H9 (cell line): Measurements from ENCODE around the gene PISD. TPM values are rescaled to one million over a fixed set of nuclear protein-coding genes. Genes with fewer than 3 reads are reported as not detected.

Experiments used
- DNase-seq: peaks from one replicate; pipeline ENCODE4 v3.0.0-alpha.2; 2017
- H2AFZ ChIP-seq: one replicate; pipeline ENCODE4 v1.6.1; 2013; ENCODE audit warnings: mild to moderate bottlenecking, low read length, control low read depth, moderate library complexity
- H2AK5ac ChIP-seq: 2 replicates; pipeline ENCODE4 v1.6.1; 2013; ENCODE audit warnings: low read length, control low read depth, mixed read lengths; ENCODE audit not compliant: insufficient read length
- H2BK120ac ChIP-seq: one replicate; pipeline ENCODE4 v1.6.1; 2013; ENCODE audit warnings: low read depth, mild to moderate bottlenecking, low read length, control low read depth, inconsistent platforms; ENCODE audit not compliant: poor library complexity, severe bottlenecking
- H2BK12ac ChIP-seq: 2 replicates; pipeline ENCODE4 v1.6.1; 2013; ENCODE audit warnings: low read length, control low read depth, mixed read lengths, low read depth; ENCODE audit not compliant: insufficient read length
- H2BK15ac ChIP-seq: 2 replicates; pipeline ENCODE4 v1.6.1; 2013; ENCODE audit warnings: low read depth, low read length, control low read depth
- H2BK20ac ChIP-seq: one replicate; pipeline ENCODE4 v1.6.1; 2013; ENCODE audit warnings: low read depth, mild to moderate bottlenecking, low read length, control low read depth, inconsistent platforms; ENCODE audit not compliant: poor library complexity, severe bottlenecking
- H2BK5ac ChIP-seq: 2 replicates; pipeline ENCODE4 v1.6.1; 2013; ENCODE audit warnings: low read length, control low read depth, mixed read lengths; ENCODE audit not compliant: insufficient read length
- H3K14ac ChIP-seq: 2 replicates; pipeline ENCODE4 v1.6.1; 2013; ENCODE audit warnings: low read length, control low read depth; ENCODE audit not compliant: insufficient read depth
- H3K18ac ChIP-seq: 2 replicates; pipeline ENCODE4 v1.6.1; 2013; ENCODE audit warnings: low read depth, mild to moderate bottlenecking, mixed read lengths, low read length, control low read depth; ENCODE audit not compliant: insufficient read length
- H3K23ac ChIP-seq: 2 replicates; pipeline ENCODE4 v1.6.1; 2013; ENCODE audit warnings: low read length, control low read depth, mixed read lengths, low read depth; ENCODE audit not compliant: insufficient read length
- H3K23me2 ChIP-seq: 2 replicates; pipeline ENCODE4 v1.6.1; 2013; ENCODE audit warnings: low read depth, mild to moderate bottlenecking, mixed read lengths, low read length, control low read depth; ENCODE audit not compliant: insufficient read length, poor library complexity, severe bottlenecking
- H3K27ac ChIP-seq: 2 replicates; pipeline ENCODE4 v1.5.1; 2013; ENCODE audit warnings: low read length, control low read depth, mixed read lengths, low read depth; ENCODE audit not compliant: insufficient read length
- H3K27me3 ChIP-seq: 2 replicates; pipeline ENCODE4 v1.6.1; 2013; ENCODE audit warnings: low read length, control low read depth, inconsistent platforms; ENCODE audit not compliant: insufficient read depth
- H3K4ac ChIP-seq: 2 replicates; pipeline ENCODE4 v1.6.1; 2013; ENCODE audit warnings: low read depth, mild to moderate bottlenecking, control low read depth, inconsistent platforms, low read length, moderate library complexity
- H3K4me1 ChIP-seq: 2 replicates; pipeline ENCODE4 v1.6.1; 2013; ENCODE audit warnings: low read length, control low read depth, inconsistent platforms; ENCODE audit not compliant: insufficient read depth
- H3K4me2 ChIP-seq: 2 replicates; pipeline ENCODE4 v1.6.1; 2013; ENCODE audit warnings: low read length, control low read depth, mixed read lengths; ENCODE audit not compliant: insufficient read length, insufficient read depth
- H3K56ac ChIP-seq: 2 replicates; pipeline ENCODE4 v1.6.1; 2013; ENCODE audit warnings: low read depth, mild to moderate bottlenecking, mixed read lengths, low read length, control low read depth; ENCODE audit not compliant: insufficient read length
- H3K79me1 ChIP-seq: 2 replicates; pipeline ENCODE4 v1.6.1; 2013; ENCODE audit warnings: low read depth, mild to moderate bottlenecking, moderate library complexity, low read length, control low read depth, inconsistent platforms; ENCODE audit not compliant: insufficient read depth, poor library complexity, severe bottlenecking
- H3K79me2 ChIP-seq: 2 replicates; pipeline ENCODE4 v1.6.1; 2013; ENCODE audit warnings: low read length, control low read depth, inconsistent platforms; ENCODE audit not compliant: insufficient read depth
- H3K9ac ChIP-seq: 2 replicates; pipeline ENCODE4 v1.6.1; 2013; ENCODE audit warnings: low read length, control low read depth, mixed read lengths; ENCODE audit not compliant: insufficient read length; ENCODE audit errors: extremely low read depth
- H3K9me3 ChIP-seq: one replicate; pipeline ENCODE4 v1.6.1; 2013; ENCODE audit warnings: low read depth, low read length, inconsistent platforms; ENCODE audit not compliant: control insufficient read depth
- H3T11ph ChIP-seq: one replicate; pipeline ENCODE4 v1.6.1; 2013; ENCODE audit warnings: mild to moderate bottlenecking, low read length, control low read depth, inconsistent platforms
- H4K20me1 ChIP-seq: one replicate; pipeline ENCODE4 v1.6.1; 2013; ENCODE audit not compliant: control insufficient read depth, insufficient read length, insufficient read depth
- H4K5ac ChIP-seq: 2 replicates; pipeline ENCODE4 v1.6.1; 2013; ENCODE audit warnings: low read depth, mild to moderate bottlenecking, mixed read lengths, low read length, control low read depth; ENCODE audit not compliant: insufficient read length
- H4K8ac ChIP-seq: replicated peaks from 2 replicates; pipeline ENCODE4 v1.6.1; 2013; ENCODE audit warnings: low read length, control low read depth, mixed read lengths, low read depth; ENCODE audit not compliant: insufficient read length
- H4K91ac ChIP-seq: 2 replicates; pipeline ENCODE4 v1.6.1; 2013; ENCODE audit warnings: low read depth, mild to moderate bottlenecking, moderate library complexity, mixed read lengths, low read length, control low read depth; ENCODE audit not compliant: insufficient read length
- H3K27ac Mint-ChIP-seq, 3 experiments: 2 replicates in 2 of 3; 3 replicates in 1 of 3; pipeline ENCODE4 v1.8.0; 2020 to 2021; ENCODE audit warnings: mixed read lengths in 3 of 3, mild to moderate bottlenecking in 1 of 3, moderate library complexity in 1 of 3
- H3K27me3 Mint-ChIP-seq: 2 replicates; pipeline ENCODE4 v1.8.0; 2021; ENCODE audit warnings: low read depth, mild to moderate bottlenecking, moderate library complexity, mixed read lengths
- H3K36me3 Mint-ChIP-seq, 3 experiments: 2 replicates in 2 of 3; 3 replicates in 1 of 3; pipeline ENCODE4 v1.8.0; 2020 to 2021; ENCODE audit warnings: low read depth in 3 of 3, mixed read lengths in 3 of 3; ENCODE audit not compliant: insufficient read depth in 1 of 3
- H3K4me1 Mint-ChIP-seq, 2 experiments: 2 replicates each; pipeline ENCODE4 v1.8.0; 2020; ENCODE audit warnings: mixed read lengths in 2 of 2
- H3K4me3 Mint-ChIP-seq, 2 experiments: 2 replicates in 1 of 2; 3 replicates in 1 of 2; pipeline ENCODE4 v1.8.0; 2020 to 2021; ENCODE audit warnings: mild to moderate bottlenecking in 2 of 2, mixed read lengths in 2 of 2, moderate library complexity in 1 of 2
- H3K9me3 Mint-ChIP-seq, 2 experiments: 2 replicates in 1 of 2; 3 replicates in 1 of 2; pipeline ENCODE4 v1.8.0; 2020; ENCODE audit warnings: mild to moderate bottlenecking in 2 of 2, mixed read lengths in 2 of 2, moderate library complexity in 1 of 2
- WGBS: extraction: QIAGEN DNeasy Blood & Tissue Kit; methylation state at CpG from one replicate; pipeline ENCODE4 v1.1.7; 2013; ENCODE audit warnings: missing lambda C conversion rate, low lambda C conversion rate, mixed read lengths; ENCODE audit not compliant: insufficient read length; ENCODE audit errors: extremely low coverage; 5-methylcytosine and 5-hydroxymethylcytosine counted together
- total RNA-seq: library from RNA; stranded (reverse); gene quantifications from 2 replicates; pipeline ENCODE4 v1.2.1, GENCODE V29; 2021
- TF ChIP-seq, protein P1 (sequence below): fragments of 200-600 bp; sonication (generic); conservative IDR thresholded peaks from 3 replicates; pipeline ENCODE4 v1.8.0; 2021; ENCODE audit warnings: antibody characterized with exemption, mild to moderate bottlenecking

Gene PISD
- total RNA-seq, 1 experiment from 2014 or later = 62.0 TPM

DNA sequence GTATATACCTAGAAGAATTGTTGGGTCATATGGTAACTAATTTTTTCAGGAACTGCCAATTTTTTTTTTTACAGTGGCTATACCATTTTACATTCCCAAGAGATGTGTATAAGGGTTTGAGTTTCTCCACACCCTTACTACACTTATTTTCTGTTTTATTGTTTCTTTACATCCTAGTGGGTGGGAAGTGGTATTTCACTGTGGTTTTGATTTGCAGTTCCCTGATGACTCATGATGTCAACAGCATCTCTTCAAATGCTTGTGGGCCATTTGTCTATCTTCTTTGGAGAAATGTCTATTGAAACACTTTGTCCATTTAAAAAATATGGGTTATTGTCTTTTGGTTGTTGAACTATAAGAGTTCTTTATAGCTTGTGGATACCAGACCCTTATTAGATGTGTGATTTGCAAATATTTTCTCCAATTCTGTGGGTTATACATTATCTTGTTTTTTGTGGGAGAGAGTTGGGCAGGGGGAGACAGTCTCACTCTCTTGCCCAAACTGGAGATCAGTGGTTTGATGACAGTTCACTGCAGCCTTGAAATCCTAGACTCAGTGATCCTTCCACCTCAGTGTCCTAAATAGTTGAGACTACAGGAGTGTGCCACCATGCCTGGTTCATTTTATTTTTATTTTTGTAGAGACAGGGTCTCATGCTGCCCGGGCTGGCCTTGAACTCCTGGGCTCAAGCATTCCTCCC is 30.3 kb upstream of the PISD start:
- Histone ChIP-seq H3T11ph (no peak overlapping the region), H3K18ac (no peak overlapping the region), H4K5ac (no peak overlapping the region), H2AFZ (no peak overlapping the region), H4K91ac (no peak overlapping the region), H2BK20ac (no peak overlapping the region), H3K27me3 (no peaks in the 10 kb centered on the region), H3K14ac (no peak overlapping the region), H2BK12ac (no peak overlapping the region), H4K20me1 (no peaks in the 10 kb centered on the region), H4K8ac (no peak overlapping the region), H2BK120ac (no peak overlapping the region), H3K23me2 (no peaks in the 10 kb centered on the region), H2BK15ac (no peak overlapping the region), H3K23ac (no peak overlapping the region), H3K56ac (no peak overlapping the region), H3K4ac (no peak overlapping the region), H3K4me2 (no peak overlapping the region), H3K27ac (no peak overlapping the region), H3K9me3 (no peaks in the 10 kb centered on the region), H3K79me1 (no peaks in the 10 kb centered on the region), H3K4me1 (no peaks in the 10 kb centered on the region), H2AK5ac (no peak overlapping the region), H3K79me2 (no peaks in the 10 kb centered on the region), H2BK5ac (no peak overlapping the region), H3K9ac (no peak overlapping the region)
- Mint-ChIP-seq H3K27ac (no peak overlapping the region), H3K4me1 (no peaks in the 10 kb centered on the region), H3K4me3 (no peak overlapping the region), H3K9me3 (no peaks in the 10 kb centered on the region), H3K27me3 (no peaks in the 10 kb centered on the region), H3K36me3 (peaks cover 35 to 83% (median 81%) of the 10 kb centered on the region in 3 experiments)
- TF ChIP-seq, protein P1, sequence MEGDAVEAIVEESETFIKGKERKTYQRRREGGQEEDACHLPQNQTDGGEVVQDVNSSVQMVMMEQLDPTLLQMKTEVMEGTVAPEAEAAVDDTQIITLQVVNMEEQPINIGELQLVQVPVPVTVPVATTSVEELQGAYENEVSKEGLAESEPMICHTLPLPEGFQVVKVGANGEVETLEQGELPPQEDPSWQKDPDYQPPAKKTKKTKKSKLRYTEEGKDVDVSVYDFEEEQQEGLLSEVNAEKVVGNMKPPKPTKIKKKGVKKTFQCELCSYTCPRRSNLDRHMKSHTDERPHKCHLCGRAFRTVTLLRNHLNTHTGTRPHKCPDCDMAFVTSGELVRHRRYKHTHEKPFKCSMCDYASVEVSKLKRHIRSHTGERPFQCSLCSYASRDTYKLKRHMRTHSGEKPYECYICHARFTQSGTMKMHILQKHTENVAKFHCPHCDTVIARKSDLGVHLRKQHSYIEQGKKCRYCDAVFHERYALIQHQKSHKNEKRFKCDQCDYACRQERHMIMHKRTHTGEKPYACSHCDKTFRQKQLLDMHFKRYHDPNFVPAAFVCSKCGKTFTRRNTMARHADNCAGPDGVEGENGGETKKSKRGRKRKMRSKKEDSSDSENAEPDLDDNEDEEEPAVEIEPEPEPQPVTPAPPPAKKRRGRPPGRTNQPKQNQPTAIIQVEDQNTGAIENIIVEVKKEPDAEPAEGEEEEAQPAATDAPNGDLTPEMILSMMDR = no peak
- no peak for DNase-seq
- no CpG with 5 or more reads among the region's 1 CpG for WGBS
